Epidermal melanocyte (primary cell): ENCODE results near the gene LMX1A.

ENCODE experiments used
- DNase-seq: peaks from one replicate; pipeline ENCODE4 v3.0.0; 2011; ENCODE audit warnings: low spot score; ENCODE audit not compliant: insufficient read length

Gene LMX1A

DNA sequence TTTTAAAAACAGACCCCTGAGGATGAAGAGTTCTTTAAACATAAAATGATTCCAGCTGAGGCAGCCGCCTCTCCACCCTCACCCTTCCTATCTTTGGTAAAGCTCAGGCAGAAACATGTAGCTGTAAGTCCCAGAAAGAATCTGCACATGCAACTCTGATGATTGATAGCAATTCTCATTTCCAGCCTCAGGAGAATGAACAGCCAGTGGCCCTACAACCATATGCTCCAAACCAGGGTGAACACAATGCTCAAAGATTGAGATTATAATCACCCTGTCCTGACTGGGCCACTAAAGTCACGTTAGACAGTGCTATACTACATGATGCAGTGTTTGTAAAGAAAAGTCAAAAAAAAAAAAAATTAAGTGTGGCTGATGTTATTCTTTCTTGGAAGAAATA lies 80.2 kb downstream of the LMX1A start:
- DNase-seq: no peak

DNA sequence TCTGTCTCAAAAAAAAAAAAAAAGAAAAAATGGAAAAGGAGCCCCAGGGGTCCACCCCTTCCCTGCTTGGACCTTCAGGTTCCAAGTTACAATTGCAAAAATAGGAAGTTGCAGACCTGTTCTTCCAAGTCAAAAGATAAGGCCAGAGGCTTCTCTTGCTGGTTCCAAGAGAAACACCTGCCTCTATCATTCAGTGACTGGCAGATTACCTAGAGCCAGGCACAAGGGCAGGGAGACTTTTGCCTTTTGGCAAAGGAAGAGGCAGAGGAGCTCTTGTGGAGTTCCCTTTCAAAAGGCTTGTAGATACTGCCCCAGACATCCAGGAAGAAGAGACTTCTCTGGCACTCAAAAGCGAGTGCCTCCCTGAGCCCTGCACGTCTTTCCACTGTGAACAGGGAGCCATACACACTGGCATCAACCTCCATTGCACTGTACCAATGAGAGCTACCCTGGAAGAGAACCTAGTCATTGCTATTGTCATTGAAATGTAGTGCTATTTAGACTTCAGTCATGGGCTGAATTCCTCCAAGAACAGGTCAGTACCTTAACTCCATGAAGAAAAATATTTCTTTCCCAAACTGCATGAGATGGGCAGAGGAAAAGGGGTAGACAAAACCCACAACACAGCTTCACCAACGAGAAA lies 91.2 kb downstream of the LMX1A start:
- no peak for DNase-seq

DNA sequence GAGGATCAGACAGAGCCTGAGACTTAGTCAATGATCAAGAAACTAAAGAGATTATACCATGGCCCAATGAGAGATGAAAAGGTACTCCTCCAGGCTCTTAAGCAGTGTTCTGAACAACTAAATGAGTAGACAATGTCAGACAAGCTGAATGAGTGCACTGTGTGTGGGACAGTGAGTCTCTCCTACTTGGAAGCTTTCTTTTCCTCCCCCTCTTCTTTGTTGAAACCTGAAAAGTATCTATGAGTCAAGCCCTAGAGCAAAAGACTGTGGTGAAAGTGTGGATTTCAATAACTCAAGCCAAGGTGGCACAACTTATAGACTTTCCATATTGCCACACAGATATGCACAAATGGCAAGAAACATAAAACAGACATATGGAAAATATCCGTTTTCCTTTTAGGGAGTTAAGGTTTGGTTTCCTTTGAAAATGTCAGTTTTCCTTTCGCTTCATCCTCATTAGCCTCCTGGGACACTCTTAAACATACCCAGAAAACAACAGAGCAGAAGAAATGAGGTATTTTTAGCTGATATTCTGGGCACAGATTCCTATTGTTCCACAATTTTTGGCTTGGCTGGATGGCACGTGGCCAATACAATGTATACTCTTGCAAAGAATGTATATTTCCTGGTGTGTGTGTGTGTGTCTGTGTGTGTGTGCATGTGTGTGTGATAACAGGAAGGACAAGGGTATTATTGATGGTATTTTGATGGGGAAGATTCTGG lies 96.6 kb downstream of the LMX1A start:
- DNase-seq: no peak

DNA sequence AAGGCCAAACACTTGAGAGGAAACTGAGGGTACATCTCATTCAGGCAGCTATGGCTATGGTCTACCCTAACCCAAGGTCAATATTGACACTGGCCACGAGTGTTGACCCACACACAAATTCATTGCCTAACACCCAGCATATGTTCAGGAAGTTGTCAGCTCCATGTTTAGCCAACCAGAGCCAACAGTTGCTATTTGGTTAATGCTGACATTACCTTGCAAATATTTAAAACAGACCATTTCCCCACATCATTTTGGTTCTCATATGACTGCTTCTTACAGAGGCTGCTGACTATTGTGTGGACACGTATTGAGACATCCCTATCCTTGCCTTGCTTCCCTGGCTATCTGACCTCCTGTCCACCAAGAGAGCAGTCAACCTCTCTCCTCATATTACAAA lies 97.3 kb downstream of the LMX1A start:
- no peak for DNase-seq

- peak; percentile 31 for DNase-seq
Observed at GRCh38 chr1:165257969-165258459, 98.5 kb downstream of the LMX1A start.

GRCh38 chr1:165254896-165255625 lies 101.5 kb downstream of the LMX1A start:
- DNase-seq: no peak

GRCh38 chr1:165254376-165254775 lies 102.1 kb downstream of the LMX1A start:
- no peak for DNase-seq

DNA sequence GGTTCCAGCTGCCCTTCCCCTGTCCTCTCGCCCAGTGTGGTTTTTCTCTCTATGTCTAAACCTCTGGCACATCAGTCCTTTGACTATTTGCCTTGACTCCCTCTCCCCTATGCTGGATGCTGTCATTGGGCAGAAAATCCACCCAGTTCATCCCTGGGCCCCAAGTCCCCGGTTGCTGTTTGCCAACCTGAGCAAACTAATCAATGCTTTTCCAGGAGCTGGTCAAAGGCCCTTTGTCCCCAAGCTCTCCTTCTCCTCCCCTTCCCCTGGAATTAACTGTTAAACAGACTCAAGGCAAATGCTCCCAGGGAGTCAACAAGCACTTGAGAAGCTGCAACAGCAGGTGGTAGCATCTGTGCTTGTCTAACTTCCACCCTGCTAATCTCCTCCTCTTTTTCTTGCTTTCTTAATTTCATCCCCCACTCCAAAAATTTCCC lies 102.7 kb downstream of the LMX1A start:
- DNase-seq: no peak

DNA sequence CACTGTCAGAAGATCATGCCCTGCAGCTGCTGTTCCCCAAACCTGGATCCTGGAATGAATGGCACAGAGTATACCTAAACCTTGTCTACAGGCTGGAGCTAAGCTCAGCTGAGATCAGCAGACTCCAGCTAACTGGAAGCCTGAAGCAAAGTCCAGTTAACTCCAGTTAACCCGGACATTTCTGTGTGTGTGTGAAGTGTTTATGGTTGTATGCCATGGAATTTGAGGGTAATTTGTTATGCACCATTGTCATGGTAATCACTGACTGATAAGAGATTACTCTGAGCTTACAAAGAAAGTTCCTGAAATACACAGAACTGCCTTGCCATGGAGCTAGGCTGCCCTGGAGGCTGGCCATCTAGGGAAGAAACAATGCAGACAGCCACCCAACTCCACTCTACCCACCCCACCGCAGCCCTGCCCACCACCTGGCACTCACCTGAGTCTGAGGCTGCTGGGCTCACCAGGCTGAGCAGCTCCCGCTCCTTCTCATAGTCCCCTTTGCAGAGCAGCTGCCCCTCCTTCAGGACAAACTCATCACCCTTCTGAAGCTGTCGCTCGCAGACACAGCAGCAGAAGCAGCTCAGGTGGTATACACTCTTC lies 107.4 kb downstream of the LMX1A start:
- no peak for DNase-seq

DNA sequence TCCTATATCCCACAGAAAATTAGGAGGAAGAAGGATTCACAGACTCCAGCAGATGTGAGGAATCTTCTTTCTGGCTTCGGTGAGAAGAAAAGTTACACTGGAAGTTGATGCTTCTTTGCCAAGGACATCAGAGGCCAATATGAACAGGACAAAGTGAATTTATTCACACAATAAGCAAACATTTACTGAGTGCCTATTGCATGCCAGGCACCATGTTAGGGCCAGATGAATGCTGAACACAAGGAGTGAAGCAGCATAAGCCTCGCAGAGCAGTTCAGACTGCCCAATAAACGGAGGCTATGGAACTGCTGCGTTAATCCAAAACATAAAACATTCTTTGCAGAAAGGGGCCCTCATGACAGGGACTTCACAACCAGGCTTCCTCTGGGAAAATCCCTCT lies 114.6 kb downstream of the LMX1A start:
- DNase-seq: no peak

GRCh38 chr1:165241321-165241720 lies 115.2 kb downstream of the LMX1A start:
- no peak for DNase-seq

DNA sequence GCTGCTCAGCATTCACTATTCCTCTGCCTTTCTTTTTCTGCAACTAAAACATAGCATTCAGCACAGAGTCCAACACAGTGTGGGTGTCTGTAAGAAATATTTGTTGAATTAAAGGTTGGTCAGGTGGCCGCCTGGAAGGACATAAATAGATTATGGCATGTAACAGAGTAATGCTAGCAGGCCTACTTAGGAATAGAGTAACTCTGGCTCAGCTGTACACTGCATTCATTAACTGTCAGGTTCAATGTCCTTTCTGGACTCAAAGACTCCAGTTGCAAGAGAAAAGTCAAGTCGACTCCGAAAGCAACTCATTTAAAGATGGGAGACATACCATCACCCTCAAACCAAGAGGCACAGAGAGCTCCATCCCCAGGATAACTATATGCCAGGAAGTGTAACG lies 116.0 kb downstream of the LMX1A start:
- no peak for DNase-seq

- DNase-seq: no peak
Observed at GRCh38 chr1:165239873-165240272, 116.6 kb downstream of the LMX1A start.

- DNase-seq: no peak
Observed at GRCh38 chr1:165235777-165236291, 120.7 kb downstream of the LMX1A start.

DNA sequence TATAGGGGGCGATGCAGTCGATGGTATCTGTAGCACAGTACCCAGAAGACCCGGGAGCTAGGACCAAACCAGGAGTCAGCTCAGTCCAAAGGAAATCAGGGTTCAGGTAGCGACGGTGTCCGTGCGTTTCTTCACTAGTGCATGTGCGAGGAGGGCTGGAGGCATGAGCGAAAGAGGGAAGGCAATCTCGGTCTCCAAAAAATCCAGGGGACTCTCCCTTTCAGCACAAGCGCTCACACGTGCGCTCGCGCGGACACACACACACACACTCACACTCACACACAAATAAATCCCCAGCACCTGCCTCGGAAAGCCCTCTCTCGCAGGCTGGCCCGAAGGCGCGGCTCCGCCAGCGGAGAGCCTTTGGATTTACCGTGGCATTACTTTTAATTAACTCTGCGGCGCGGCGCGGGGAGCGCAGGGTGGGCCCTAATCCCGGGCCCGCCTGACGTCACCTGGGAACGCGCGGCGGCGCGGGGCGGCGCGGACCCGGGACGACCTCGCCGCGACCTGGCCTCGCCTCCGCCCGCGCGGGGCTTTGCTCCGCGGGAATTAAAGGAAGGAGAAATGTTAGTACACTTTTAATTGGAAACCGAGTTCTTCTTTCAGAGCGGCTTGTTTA lies 121.2 kb downstream of the LMX1A start:
- no peak for DNase-seq

DNA sequence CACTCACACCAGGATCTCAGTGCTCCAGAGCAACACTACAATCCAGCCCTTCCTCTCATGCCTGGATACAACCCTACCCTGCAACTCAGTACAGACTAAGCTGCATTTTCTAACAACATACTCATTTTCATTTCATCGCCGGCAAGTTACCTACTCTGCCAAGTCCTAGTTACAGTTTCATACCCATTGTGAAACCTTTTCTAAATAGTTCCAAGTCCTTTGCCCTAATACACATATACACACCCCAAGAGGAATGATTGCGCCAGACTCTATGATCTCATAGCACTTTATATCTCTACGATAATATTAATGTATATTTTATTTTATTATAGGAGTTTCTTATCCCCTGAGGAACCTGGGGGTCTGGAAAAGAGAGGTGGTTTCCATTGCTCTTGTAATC lies 122.4 kb downstream of the LMX1A start:
- no peak for DNase-seq

DNA sequence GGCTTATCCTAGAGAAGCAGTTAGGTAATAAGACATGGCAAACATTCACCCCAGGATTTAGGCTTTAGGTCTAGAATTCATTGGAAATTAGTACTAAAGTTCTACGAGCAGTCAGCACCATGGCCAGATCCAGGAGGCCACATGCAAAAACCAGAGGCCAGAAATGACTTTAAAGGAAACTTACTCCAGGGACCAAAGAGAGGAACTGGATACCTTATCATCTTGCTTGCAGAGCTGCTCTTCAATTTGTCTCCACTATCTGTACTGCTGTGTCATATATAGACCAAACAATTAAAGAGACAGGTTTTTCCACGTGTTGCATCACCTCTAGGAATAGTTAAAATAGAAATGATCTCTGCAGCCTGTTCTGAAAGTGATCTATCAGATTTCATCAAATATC lies 127.8 kb downstream of the LMX1A start:
- DNase-seq: no peak

DNA sequence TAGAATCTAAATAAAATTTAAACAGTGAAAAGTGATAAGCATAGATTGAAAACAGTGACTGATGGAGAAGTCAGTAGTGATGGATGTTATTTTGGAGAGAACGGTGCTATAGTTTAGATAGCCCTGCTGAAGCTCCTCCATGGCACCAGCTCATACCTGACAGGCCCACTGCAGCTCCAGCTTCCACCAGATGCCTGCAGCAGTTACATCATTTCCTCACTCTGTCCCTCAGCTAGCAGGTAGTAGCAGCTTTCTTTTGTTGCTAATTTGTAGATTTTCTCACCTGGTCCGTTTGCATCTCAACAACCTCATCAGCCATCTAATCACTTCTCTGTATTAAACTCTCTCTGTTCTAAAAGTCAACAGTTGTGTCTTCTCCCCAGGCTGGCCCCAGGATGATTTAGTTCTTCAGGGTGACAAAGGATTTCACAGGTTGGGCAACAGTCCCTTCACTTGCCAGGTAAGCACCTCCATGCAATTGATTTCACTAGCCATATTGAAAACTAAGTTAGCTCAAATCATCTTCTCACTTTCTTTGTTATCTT lies 128.3 kb downstream of the LMX1A start:
- no peak for DNase-seq

DNA sequence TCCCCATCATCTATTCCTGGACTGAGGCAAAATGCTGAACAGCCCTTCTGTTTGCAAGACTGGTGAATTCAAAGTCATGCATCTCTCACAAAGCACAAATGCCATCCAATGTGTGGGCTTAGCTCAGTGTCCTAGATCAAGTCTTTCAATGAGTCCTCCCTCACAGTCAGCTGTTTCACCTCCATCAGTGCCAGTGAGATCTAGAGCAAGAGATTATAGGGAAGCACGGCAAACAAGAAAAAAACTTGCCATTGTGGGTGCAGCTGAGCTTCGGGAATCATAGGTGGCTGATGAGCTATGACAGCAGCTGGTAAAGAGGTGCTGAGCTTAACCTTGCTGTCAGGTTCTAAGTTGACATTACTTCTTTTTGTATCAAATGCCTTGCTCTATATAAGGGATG lies 130.2 kb downstream of the LMX1A start:
- no peak for DNase-seq

GRCh38 chr1:165225650-165226049 lies 130.9 kb downstream of the LMX1A start:
- DNase-seq: no peak

- no peak for DNase-seq
Observed at GRCh38 chr1:165225062-165225461, 131.5 kb downstream of the LMX1A start.
